Diencephalon (tissue), 1 donor: ENCODE measurements around the gene DPCD. TPM values are rescaled to one million over a fixed set of nuclear protein-coding genes. Genes with fewer than 3 reads are reported as not detected.

Source experiments
- small RNA-seq: library from RNA; depleted of rRNA; stranded (forward); fragments of <200 nt; gene quantifications from one replicate; pipeline ENCODE3, GENCODE V24; 2014
- total RNA-seq: library from RNA; depleted of rRNA; stranded (reverse); fragments of >200 nt; gene quantifications from one replicate; pipeline ENCODE4 v1.2.3, GENCODE V29; 2014

DPCD gene
- 37.8 TPM for total RNA-seq

GRCh38 chr10:101587725-101588653 lies at the start of gene DPCD, which contains the start of gene POLL:
DPCD (plus strand) TSS chr10:101588321; CDS start chr10:101588337, 16 bp downstream.
POLL (minus strand) TSS chr10:101588257; CDS start chr10:101587360, 897 bp downstream.

Small RNA genes lying within 50 kb of the gene (small RNA-seq; reads per million reads assigned to genes)
- not detected for gene MIR3158-1
- gene RNU6-1165P: not detected

Other genes starting within 250 kb of the DPCD start
- gene BTRC, start 234.2 kb upstream of the DPCD start, total RNA-seq: 63.0 TPM
- 8.5 TPM for gene POLL, start 64 bp upstream of the DPCD start, total RNA-seq
- 80.5 TPM for gene FBXW4, start 106.8 kb downstream of the DPCD start, total RNA-seq
- 0.69 TPM for gene FGF8, start 187.8 kb downstream of the DPCD start, total RNA-seq
- gene NPM3, start 195.1 kb downstream of the DPCD start, total RNA-seq: 34.4 TPM
- 314 TPM for gene OGA, start 230.1 kb downstream of the DPCD start, total RNA-seq